Measurements from ENCODE around the gene IGF1R.

The IGF1R gene

GRCh38 chr15:98845138-98845884, 197.0 kb downstream of the IGF1R start:
- Mint-ChIP-seq H3K4me1 (ENCODE audit: low read depth) (peaks cover 53% of the 10 kb centered on the region), H3K27me3 (no peaks in the 10 kb centered on the region), H3K9me3 (no peaks in the 10 kb centered on the region), H3K27ac (peak overlapping the region; percentile 11), H3K4me3 (no peak overlapping the region), H3K36me3 (ENCODE audit: low read depth) (no peaks in the 10 kb centered on the region)
- intact Hi-C loops (cut with micrococcal nuclease): no loop called here

GRCh38 chr15:98850961-98851572, 202.7 kb downstream of the IGF1R start:
- Mint-ChIP-seq H3K27me3 (no peaks in the 10 kb centered on the region), H3K9me3 (no peaks in the 10 kb centered on the region), H3K27ac (peak overlapping the region; percentile 93), H3K4me3 (peak overlapping the region; percentile 91), H3K36me3 (ENCODE audit: low read depth) (peaks cover 6% of the 10 kb centered on the region), H3K4me1 (ENCODE audit: low read depth) (peaks cover 54% of the 10 kb centered on the region)
- intact Hi-C loops (cut with micrococcal nuclease): no loop called here

DNA sequence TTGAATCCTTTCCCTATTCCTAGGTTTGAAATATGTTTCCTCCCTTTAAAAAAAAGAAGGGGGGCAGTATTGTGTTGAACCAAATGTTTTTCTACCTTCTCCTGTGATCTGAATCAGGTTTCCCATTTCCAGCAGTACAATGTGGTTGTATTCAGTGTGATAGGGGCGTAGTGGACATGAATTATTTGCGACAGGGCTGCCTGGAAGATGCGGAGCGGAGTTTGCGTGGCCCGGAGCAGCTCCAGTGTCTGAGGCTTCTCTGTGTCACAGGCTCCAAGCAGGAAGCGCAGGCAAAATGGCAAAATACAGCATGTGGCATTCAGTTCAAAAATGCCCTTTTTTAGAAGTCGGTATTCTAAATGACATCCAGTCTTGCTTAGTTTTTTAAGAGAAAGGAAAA, 204.8 kb downstream of the IGF1R start:
- intact Hi-C loops (cut with micrococcal nuclease): loop anchor here (1.0 kb wide), 1 partner anchor 205 kb away; the partner anchor contains the start of gene IGF1R
- Mint-ChIP-seq H3K9me3 (no peaks in the 10 kb centered on the region), H3K27me3 (no peaks in the 10 kb centered on the region), H3K4me3 (peak overlapping the region; percentile 91), H3K4me1 (ENCODE audit: low read depth) (peaks cover 45% of the 10 kb centered on the region), H3K36me3 (ENCODE audit: low read depth) (peaks cover 6% of the 10 kb centered on the region), H3K27ac (peak overlapping the region; percentile 93)

GRCh38 chr15:98853617-98854420, 205.5 kb downstream of the IGF1R start:
- Mint-ChIP-seq H3K9me3 (no peaks in the 10 kb centered on the region), H3K27me3 (no peaks in the 10 kb centered on the region), H3K4me1 (ENCODE audit: low read depth) (peaks cover 51% of the 10 kb centered on the region), H3K4me3 (peak overlapping the region; percentile 91), H3K36me3 (ENCODE audit: low read depth) (peaks cover 6% of the 10 kb centered on the region), H3K27ac (peak overlapping the region; percentile 93)
- intact Hi-C loops (cut with micrococcal nuclease): loop anchor here (1.0 kb wide), 1 partner anchor 206 kb away; the partner anchor contains the start of gene IGF1R

DNA sequence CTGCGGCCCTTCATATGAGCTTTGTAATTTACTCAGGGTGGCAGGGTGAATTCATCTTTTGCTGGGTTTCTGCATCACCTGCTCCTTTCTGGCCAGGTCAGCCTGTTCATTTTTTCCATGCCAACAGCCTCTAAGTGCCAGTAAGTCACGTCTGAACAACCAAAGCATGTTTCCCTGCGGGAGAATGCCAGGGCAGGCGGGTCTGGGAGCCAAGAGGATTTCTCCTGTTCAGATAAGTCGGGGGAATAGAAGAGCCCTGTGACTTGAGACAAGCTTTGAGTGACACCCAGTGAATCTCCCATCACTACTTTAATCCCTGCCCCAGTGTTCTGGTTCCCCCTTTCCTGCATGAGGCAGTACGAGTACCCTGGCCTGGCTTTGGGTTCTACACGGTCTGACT, 206.2 kb downstream of the IGF1R start:
- peaks cover 6% of the 10 kb centered on the region for H3K36me3 Mint-ChIP-seq (ENCODE audit: low read depth)
- peak overlapping the region; percentile 93 for H3K27ac Mint-ChIP-seq
- H3K27me3 Mint-ChIP-seq: no peaks in the 10 kb centered on the region
- H3K9me3 Mint-ChIP-seq: no peaks in the 10 kb centered on the region
- intact Hi-C loops (cut with micrococcal nuclease): no loop called here
- peaks cover 55% of the 10 kb centered on the region for H3K4me1 Mint-ChIP-seq (ENCODE audit: low read depth)
- no peak overlapping the region for H3K4me3 Mint-ChIP-seq

- intact Hi-C loops (cut with micrococcal nuclease): no loop called here
Measured at GRCh38 chr15:98855067-98855814, 206.9 kb downstream of the IGF1R start.

DNA sequence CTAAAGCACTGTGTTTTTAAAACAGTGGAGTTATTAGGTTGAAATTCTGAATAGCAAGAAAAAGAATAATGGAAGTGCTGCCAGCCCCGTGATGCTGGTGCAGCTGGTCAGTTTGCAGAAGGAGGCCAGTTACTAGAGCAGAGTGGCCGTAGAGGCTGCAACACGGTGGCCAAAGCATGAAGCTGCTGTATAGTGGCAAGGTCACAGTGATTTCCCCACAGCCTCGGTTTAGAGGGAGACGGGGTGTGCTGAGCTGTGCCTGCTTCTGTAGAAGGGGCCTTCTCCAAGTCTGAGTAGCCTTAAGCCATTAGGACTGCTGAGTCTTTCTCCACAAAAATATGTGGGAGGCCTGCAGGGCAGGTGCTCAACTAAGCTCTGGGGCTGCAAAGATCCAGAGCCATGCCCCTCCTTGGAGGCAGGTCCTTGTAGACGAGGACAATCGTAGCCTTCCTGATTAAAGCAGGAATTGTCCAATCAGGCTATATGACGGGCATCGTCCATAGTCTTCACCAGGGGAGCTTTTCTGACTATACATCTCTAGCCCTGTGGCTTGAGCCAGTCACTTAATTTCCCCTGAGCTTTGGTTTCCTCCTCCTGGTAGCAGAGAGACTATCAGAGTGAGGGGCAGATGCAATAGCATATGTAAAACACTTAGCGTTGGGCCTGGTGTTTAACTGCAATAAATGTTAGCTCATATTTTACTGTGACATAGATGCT, 207.6 kb downstream of the IGF1R start:
- no peaks in the 10 kb centered on the region for H3K27me3 Mint-ChIP-seq
- H3K4me1 Mint-ChIP-seq (ENCODE audit: low read depth): peaks cover 56% of the 10 kb centered on the region
- peaks cover 6% of the 10 kb centered on the region for H3K36me3 Mint-ChIP-seq (ENCODE audit: low read depth)
- intact Hi-C loops (cut with micrococcal nuclease): no loop called here
- H3K4me3 Mint-ChIP-seq: no peak overlapping the region
- H3K9me3 Mint-ChIP-seq: no peaks in the 10 kb centered on the region
- no peak overlapping the region for H3K27ac Mint-ChIP-seq

More at GRCh38 chr15:98855067-98855814, 206.9 kb downstream of the IGF1R start:
- no peaks in the 10 kb centered on the region for H3K27me3 Mint-ChIP-seq
- H3K27ac Mint-ChIP-seq: peak overlapping the region; percentile 3
- peaks cover 56% of the 10 kb centered on the region for H3K4me1 Mint-ChIP-seq (ENCODE audit: low read depth)
- peaks cover 6% of the 10 kb centered on the region for H3K36me3 Mint-ChIP-seq (ENCODE audit: low read depth)
- H3K9me3 Mint-ChIP-seq: no peaks in the 10 kb centered on the region
- no peak overlapping the region for H3K4me3 Mint-ChIP-seq

GRCh38 chr15:98856532-98856907, 208.2 kb downstream of the IGF1R start:
- no peaks in the 10 kb centered on the region for H3K27me3 Mint-ChIP-seq
- H3K4me1 Mint-ChIP-seq (ENCODE audit: low read depth): peaks cover 55% of the 10 kb centered on the region
- H3K4me3 Mint-ChIP-seq: no peak overlapping the region
- intact Hi-C loops (cut with micrococcal nuclease): no loop called here
- H3K36me3 Mint-ChIP-seq (ENCODE audit: low read depth): peaks cover 6% of the 10 kb centered on the region
- H3K27ac Mint-ChIP-seq: no peak overlapping the region
- no peaks in the 10 kb centered on the region for H3K9me3 Mint-ChIP-seq

DNA sequence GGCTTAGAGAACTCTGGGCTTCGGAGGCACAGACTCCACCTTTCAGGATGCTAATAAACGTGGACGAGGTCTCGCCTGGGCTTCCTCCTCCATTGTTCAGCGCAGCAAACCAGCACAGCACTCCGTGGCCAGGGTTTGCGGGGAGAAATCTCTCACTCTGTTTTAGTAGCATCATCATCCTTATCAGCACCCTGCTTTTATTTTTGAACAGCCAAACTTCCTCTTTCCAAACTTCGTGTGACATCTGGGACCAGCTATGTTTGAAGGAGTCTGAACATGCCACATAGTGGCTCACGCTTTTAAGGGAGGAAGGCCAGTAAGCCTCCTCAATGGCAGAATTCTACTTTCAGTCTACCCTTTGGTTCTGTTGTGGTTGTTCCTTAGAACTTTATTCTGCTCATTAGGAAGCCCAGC, 210.3 kb downstream of the IGF1R start:
- H3K4me1 Mint-ChIP-seq (ENCODE audit: low read depth): peaks cover 40% of the 10 kb centered on the region
- no peaks in the 10 kb centered on the region for H3K9me3 Mint-ChIP-seq
- peak overlapping the region; percentile 20 for H3K4me3 Mint-ChIP-seq
- intact Hi-C loops (cut with micrococcal nuclease): no loop called here
- no peaks in the 10 kb centered on the region for H3K27me3 Mint-ChIP-seq
- no peaks in the 10 kb centered on the region for H3K36me3 Mint-ChIP-seq (ENCODE audit: low read depth)
- peak overlapping the region; percentile 74 for H3K27ac Mint-ChIP-seq

DNA sequence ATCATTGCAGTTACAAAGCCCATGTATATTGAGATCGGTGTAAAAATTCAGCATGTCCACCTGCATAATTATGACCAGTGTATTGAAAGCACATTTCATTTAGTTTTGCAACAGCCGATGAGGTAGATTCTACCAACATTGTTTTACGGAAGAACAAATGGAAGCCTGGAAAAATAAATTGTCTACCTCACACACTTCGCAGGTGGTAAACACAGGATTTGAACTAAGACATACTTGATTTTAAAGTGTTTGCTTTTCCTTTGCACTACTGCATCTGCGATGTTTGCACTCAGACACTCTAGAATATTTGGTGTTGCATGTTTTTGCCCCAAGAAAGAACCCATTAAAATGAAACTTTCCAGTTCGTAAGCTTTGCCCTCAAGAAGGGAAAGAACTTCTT, 210.8 kb downstream of the IGF1R start:
- H3K9me3 Mint-ChIP-seq: no peaks in the 10 kb centered on the region

DNA sequence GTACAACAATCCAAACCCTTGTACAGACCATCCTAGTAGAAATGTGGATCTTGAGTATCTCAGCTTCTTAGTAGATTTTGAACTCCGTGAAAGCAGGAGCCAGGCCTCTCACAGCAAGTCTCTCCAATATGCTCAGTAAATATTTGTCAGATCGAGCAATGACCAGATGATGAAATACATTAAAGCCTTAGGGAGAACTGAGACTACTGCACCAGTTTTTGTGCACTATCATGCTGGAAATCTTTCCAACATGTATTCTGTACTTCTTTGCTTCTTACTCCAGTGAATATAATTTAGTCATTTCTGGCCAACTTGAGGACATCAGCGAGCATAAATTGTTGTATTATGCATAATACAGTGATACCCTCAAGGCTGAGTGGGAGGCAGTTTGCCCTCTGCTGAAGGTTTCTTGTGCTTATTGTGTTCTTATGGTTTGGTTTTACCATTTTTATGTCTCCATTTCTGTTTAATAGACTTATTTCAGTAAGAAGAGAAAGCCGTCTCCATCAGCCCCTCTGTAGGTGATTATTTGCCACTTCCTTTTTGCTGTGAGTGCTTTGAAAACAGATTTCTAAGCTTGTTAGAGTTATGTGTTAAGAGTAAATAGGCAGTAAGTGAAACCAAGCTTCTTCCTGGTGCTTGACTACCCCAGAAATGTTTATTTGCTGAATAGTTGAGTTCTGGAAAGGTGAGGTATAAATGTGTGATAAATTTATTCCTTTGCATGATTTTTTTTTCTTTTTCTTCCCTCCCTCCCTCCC, 212.1 kb downstream of the IGF1R start:
- peaks cover 5% of the 10 kb centered on the region for H3K36me3 Mint-ChIP-seq (ENCODE audit: low read depth)
- H3K27ac Mint-ChIP-seq: no peak overlapping the region
- H3K9me3 Mint-ChIP-seq: no peaks in the 10 kb centered on the region
- H3K4me3 Mint-ChIP-seq: no peak overlapping the region
- intact Hi-C loops (cut with micrococcal nuclease): no loop called here
- peaks cover 30% of the 10 kb centered on the region for H3K4me1 Mint-ChIP-seq (ENCODE audit: low read depth)
- no peaks in the 10 kb centered on the region for H3K27me3 Mint-ChIP-seq

More for the DNA sequence above, 210.8 kb downstream of the IGF1R start:
- Mint-ChIP-seq H3K36me3 (ENCODE audit: low read depth) (no peaks in the 10 kb centered on the region), H3K4me1 (ENCODE audit: low read depth) (peaks cover 35% of the 10 kb centered on the region), H3K27ac (peak overlapping the region; percentile 74), H3K27me3 (no peaks in the 10 kb centered on the region), H3K4me3 (no peak overlapping the region)
- intact Hi-C loops (cut with micrococcal nuclease): no loop called here

DNA sequence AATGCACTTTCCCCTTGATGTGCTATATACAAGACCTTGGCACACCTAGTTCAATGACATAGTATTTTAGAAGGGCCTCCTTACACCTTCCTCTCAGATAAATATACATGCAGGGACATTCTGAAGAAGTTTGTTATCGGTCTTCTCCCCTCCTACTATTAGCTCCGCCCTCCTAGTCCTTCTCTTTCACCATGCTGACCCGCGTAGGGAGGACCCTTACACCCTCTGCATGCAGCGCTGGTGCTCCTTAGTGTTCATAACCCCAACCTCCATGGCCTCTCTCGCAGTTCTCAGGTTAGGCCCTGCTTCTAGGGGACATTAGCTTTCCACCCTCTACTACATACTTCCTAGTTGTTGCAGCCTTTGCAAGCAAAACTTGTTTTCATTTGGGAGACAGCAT, 212.8 kb downstream of the IGF1R start:
- Mint-ChIP-seq H3K4me1 (ENCODE audit: low read depth) (peaks cover 30% of the 10 kb centered on the region), H3K36me3 (ENCODE audit: low read depth) (peaks cover 11% of the 10 kb centered on the region), H3K9me3 (no peaks in the 10 kb centered on the region), H3K27ac (no peak overlapping the region), H3K27me3 (no peaks in the 10 kb centered on the region), H3K4me3 (no peak overlapping the region)
- intact Hi-C loops (cut with micrococcal nuclease): no loop called here
